NCI-H82 treated with DMSO at 0.1 percent for 48 hours (cell line): ENCODE measurements around the gene FAM209B.
A peak's percentile ranks its signal among the peaks of the same experiment; 100 is the strongest.
"Not testable (repeated sequence)": the region's sequence is repeated elsewhere in the genome, so short reads cannot be mapped to it uniquely, and the experiment has no call there.

ENCODE experiments used
- DNase-seq: peaks from one replicate; lab custom pipeline; 2025; ENCODE audit not compliant: unreplicated experiment; lab: John Stamatoyannopoulos, UW

FAM209B gene

GRCh38 chr20:56537997-56538396 lies 5.0 kb downstream of the FAM209B start:
- no peak for DNase-seq

DNA sequence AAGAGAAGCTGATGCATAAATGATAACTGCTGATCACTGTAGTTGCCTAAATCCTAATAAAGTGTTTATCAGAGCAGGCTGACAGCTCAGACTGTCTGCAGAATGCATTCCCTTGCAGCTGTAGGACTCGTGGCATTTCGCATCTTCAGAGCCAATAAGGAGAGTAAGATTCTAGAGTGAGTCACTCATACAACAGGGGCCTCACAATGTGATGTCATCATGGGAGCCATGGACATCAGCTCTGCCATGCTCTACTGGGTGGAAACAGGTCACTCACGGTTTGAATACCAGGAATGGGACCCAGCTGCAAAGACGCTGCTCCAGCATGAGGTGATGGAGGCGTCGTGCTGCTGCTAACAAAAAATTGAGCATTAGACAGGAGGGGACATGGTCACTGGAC lies 7.4 kb downstream of the FAM209B start:
- DNase-seq = no peak

DNA sequence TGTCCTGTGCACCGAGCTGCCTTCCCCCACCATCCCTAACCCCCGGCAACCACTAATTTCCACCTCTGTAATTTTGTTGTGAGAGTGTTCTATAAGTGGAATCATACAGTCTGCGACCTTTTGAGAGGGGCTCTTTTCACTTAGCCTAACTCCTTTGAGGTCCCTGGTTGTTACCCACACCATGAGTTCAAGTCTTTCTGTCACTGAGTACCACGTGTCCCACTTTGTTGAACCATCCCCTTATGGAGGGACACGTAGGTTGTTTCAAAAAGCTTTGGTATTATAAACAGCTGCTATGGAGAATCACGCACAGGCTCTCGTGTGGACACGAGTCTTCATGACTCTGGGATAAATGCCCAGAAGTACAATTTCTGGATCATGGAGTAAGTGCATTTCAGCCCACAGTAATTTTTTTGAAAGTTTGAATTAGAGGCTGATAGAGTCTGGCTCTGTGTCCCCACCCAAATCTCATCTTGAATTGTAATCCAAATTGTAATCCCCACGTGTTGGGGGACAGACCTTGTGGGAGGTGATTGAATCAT lies 9.5 kb downstream of the FAM209B start:
- no peak for DNase-seq

DNA sequence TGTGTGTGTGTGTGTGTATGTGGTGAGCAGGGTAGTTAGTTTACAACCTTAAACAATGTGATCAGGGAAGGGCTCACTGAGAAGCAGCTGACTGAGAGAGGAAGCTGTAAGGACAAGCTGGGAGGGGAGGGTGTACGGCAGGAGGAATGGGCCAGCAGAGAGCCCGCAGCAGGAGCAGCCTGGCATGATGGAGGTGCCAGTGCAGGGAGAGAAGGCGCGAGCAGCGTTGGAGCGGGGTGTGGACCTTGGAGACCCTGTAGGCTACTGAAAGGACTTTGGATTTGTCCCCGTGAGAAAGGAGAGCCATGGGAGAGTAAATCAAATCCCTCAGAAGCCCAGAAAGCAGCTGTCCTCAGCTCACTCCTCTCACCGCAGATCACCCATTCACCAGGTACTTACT lies 18.5 kb downstream of the FAM209B start:
- no peak for DNase-seq

GRCh38 chr20:56552911-56553629 lies 20.0 kb downstream of the FAM209B start:
- no peak for DNase-seq

- DNase-seq = peak; percentile 80
Observed at GRCh38 chr20:56554869-56555268, 21.8 kb downstream of the FAM209B start.

- no peak for DNase-seq
Observed at GRCh38 chr20:56558968-56559367, 25.9 kb downstream of the FAM209B start.

- not testable (repeated sequence) for DNase-seq
Observed at GRCh38 chr20:56564526-56564925, 31.5 kb downstream of the FAM209B start.

DNA sequence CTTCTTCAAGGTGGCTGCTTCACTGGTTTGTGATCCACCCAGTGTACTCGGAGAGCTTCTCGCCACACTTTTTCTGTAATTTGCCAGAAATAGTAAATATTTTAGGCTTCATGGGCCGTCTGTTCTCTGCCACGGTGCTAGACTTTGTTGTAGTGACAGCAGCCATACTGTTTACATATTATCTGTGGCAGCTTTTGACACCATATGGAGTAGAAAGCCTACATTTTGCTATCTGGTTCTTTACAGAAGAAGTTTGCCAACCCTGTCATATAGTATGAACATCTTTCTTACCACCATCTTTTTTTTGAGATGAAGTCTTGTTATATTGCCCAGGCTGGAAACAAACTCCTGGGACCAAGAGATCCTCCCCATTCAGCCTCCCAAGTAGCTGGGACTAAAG lies 32.5 kb downstream of the FAM209B start:
- DNase-seq = no peak

DNA sequence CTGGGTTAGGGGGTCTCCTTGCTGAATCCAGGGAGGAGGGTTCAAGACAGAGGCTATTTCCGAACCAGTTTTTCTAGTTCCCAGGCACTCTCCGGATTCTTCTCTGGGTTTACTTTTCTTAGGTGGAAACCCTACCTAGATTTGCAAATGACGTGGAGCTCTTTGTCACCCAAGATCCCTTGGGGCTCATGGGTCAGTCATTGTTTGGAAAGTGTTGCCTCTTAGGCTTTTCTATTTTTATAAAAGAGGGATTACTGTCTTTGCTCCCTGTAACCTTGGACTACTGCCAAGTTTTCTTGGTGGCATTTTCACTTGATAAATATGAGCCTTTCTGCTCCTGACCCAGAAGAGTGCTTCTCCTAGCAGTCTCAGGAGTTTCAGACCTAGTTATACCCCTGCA lies 33.6 kb downstream of the FAM209B start:
- DNase-seq = peak; percentile 48

- DNase-seq = no peak
Observed at GRCh38 chr20:56570832-56571231, 37.8 kb downstream of the FAM209B start.

DNA sequence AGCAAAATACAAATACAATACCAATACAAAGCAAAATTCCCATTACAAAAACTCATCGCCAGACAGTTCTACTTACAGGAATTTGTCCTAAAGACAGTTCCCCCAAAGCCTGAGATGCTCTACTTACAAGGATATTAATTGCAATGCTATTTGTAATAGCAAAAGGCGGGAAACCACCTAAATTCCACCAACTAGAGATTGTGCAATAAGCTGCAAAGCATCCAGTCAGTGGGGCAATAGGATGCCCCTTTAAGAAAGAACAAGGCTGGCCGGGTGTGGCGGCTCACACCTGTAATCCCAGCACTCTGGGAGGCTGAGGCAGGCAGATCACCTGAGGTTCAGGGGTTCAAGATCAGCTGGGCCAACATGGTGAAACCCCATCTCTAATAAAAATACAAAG lies 39.1 kb downstream of the FAM209B start:
- DNase-seq = no peak

DNA sequence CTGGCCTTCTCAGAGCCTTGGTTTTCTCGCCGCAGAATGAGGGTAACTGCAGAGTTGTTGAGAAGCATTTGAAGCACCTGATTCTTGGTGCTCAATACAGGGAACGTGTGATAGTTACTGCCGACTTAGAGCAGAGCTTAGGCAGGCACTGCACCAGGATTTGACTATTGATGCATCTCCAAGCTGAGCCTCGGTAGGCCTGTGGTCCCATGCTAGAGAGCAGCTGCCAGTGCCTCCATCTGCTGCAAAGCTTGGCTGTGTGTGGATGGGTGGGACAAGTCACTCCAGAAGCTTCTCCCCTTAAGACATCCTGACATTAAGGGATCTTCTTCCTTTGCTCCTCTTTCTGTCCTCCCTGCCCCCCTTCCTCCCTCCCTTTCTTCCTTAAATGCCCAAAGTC lies 40.9 kb downstream of the FAM209B start:
- DNase-seq = peak; percentile 15

GRCh38 chr20:56574531-56575142 lies 41.6 kb downstream of the FAM209B start:
- no peak for DNase-seq

DNA sequence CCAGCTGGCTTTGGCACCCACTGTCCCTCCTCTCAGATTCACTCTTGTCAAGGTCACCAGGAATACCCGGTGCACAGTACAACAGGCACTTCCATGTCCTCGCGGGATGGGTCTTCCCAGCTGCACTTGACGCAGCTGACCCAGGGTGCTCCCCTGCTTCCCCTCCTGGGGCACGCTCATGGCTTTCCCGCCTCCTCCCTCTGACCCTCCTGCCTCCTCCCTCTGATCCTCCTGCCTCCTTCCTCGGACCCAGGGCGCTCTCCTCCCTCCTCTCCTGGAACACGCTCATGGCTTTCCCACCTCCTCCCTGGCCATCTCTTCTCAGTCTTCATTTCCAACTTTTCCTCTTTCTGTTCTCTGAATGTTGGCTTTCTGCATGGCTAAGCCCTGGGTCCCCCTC lies 42.1 kb downstream of the FAM209B start:
- DNase-seq = no peak

GRCh38 chr20:56575961-56576360 lies 42.9 kb downstream of the FAM209B start:
- no peak for DNase-seq

DNA sequence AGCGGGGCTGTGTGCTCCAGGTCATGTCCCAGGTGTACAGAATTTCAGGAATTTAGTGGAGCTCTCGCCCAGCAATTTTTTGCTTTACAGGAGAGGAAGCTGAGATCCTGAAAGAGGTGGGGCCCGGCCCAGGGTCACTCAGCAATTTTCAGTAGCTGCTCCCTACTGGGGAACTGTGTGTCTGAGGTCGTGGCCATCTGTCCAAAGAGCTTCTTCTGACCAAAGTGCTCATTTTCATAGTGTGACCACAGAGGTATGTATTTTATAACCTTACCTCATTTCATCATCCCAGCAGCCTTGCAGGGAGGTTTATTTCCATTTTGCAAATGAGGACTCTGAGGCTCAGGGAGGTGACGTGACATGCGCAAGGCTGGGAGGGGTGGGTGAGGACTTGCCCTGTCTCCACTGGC lies 46.3 kb downstream of the FAM209B start:
- DNase-seq = no peak

- DNase-seq = no peak
Observed at GRCh38 chr20:56580226-56580625, 47.2 kb downstream of the FAM209B start.

- no peak for DNase-seq
Observed at GRCh38 chr20:56581701-56582100, 48.7 kb downstream of the FAM209B start.

DNA sequence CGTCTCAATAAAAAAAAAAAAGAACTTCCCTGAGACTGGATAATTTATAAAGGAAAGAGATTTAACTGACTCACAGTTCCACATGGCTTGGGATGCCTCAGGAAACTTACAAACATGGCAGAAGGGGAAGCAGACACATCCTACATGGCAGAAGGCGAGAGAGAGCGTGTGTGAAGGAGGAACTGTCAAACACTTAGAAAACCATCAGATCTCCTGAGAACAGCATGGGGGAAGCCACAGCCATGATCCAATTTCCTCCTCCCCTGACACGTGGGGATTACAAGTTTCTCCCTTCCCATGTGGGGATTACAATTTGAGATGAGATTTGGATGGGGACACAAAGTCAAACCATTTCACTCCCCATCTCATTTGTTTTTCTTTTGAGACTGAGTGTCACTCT lies 49.5 kb downstream of the FAM209B start:
- peak; percentile 31 for DNase-seq

DNA sequence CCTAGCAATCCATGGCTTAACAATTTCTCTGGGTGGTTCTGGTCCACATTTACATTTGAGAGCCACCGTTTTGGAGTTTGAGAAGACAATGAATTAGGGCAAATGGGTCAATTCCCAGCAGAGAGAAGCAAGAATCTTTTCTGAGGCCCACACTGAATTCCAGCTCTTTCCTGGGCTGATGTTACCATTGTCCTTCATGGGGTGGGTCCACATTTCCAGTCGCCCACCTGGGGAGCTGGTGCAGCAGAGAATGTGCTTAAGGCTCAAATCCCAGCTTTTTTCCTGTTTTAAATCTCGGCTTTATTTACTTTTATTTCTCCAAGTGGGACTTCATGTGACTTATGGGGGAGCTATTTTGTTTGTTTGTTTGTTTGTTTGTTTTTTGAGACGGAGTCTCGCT lies 51.9 kb downstream of the FAM209B start:
- DNase-seq = no peak
